MM.1S (cell line): ENCODE measurements around the gene CPNE2.
"Not testable (repeated sequence)": the region's sequence is repeated elsewhere in the genome, so short reads cannot be mapped to it uniquely, and the experiment has no call there.

ENCODE experiments used
- DNase-seq: peaks from one replicate; pipeline ENCODE4 v3.0.0-alpha.2; 2015
- H2AFZ ChIP-seq: fragments of 300-600 bp; sonication (generic); 2 replicates; pipeline ENCODE4 v1.6.0; 2016; ENCODE audit warnings: antibody characterized with exemption, low read length
- H3F3A ChIP-seq: fragments of 300-600 bp; sonication (generic); 2 replicates; pipeline ENCODE4 v1.6.1; 2016; ENCODE audit warnings: mild to moderate bottlenecking, antibody characterized with exemption, low read length, moderate library complexity, mixed read lengths; ENCODE audit not compliant: insufficient read depth
- H3K27ac ChIP-seq: fragments of 300-600 bp; sonication (generic); 2 replicates; pipeline ENCODE4 v1.5.1; 2016; ENCODE audit warnings: mild to moderate bottlenecking, low read length
- H3K27me3 ChIP-seq: fragments of 300-600 bp; sonication (generic); replicated peaks from 2 replicates; pipeline ENCODE4 v1.6.0; 2016; ENCODE audit warnings: low read length; ENCODE audit not compliant: insufficient read depth
- H3K36me3 ChIP-seq: fragments of 300-600 bp; sonication (generic); replicated peaks from 2 replicates; pipeline ENCODE4 v1.6.1; 2016; ENCODE audit warnings: mild to moderate bottlenecking, low read length, mixed read lengths; ENCODE audit not compliant: insufficient read depth
- H3K4me1 ChIP-seq: fragments of 300-600 bp; sonication (generic); 2 replicates; pipeline ENCODE4 v1.6.1; 2016; ENCODE audit warnings: low read length, mixed read lengths
- H3K4me2 ChIP-seq: fragments of 300-600 bp; sonication (generic); 2 replicates; pipeline ENCODE4 v1.6.0; 2016; ENCODE audit warnings: low read depth, low read length
- H3K4me3 ChIP-seq: fragments of 300-600 bp; sonication (generic); 2 replicates; pipeline ENCODE4 v1.5.1; 2016; ENCODE audit warnings: low read length, mixed read lengths
- H3K79me2 ChIP-seq: fragments of 300-600 bp; sonication (generic); 2 replicates; pipeline ENCODE4 v1.6.1; 2016; ENCODE audit warnings: mixed run types, low read length, mixed read lengths
- H3K9ac ChIP-seq: fragments of 300-600 bp; sonication (generic); 2 replicates; pipeline ENCODE4 v1.6.1; 2016; ENCODE audit warnings: low read length, mixed read lengths
- H3K9me2 ChIP-seq: fragments of 300-600 bp; sonication (generic); replicated peaks from 2 replicates; pipeline ENCODE4 v1.6.1; 2016; ENCODE audit warnings: mild to moderate bottlenecking, low read length, mixed read lengths; ENCODE audit not compliant: insufficient read depth
- H3K9me3 ChIP-seq: fragments of 300-600 bp; sonication (generic); replicated peaks from 2 replicates; pipeline ENCODE4 v1.6.1; 2016; ENCODE audit warnings: mild to moderate bottlenecking, low read length, mixed read lengths; ENCODE audit not compliant: insufficient read depth
- H4K20me1 ChIP-seq: fragments of 300-600 bp; sonication (generic); 2 replicates; pipeline ENCODE4 v1.6.1; 2016; ENCODE audit warnings: mild to moderate bottlenecking, low read length, moderate library complexity, mixed read lengths; ENCODE audit not compliant: insufficient read depth
- EZH2 ChIP-seq: fragments of 300-600 bp; sonication (generic); optimal IDR thresholded peaks from 2 replicates; pipeline ENCODE3; 2017; ENCODE audit warnings: low read depth, mild to moderate bottlenecking, antibody characterized with exemption, low read length, mixed read lengths
- EZH2phosphoT487 ChIP-seq: fragments of 300-600 bp; sonication (generic); IDR thresholded peaks from 2 replicates; pipeline ENCODE4 v1.6.1; 2018; ENCODE audit warnings: antibody characterized with exemption, low read length
- TF ChIP-seq, protein P1 (sequence below): fragments of 300-600 bp; sonication (generic); IDR thresholded peaks from 2 replicates; pipeline ENCODE4 v1.5.1; 2016; ENCODE audit warnings: antibody characterized with exemption, low read length, mixed read lengths

Gene CPNE2

DNA sequence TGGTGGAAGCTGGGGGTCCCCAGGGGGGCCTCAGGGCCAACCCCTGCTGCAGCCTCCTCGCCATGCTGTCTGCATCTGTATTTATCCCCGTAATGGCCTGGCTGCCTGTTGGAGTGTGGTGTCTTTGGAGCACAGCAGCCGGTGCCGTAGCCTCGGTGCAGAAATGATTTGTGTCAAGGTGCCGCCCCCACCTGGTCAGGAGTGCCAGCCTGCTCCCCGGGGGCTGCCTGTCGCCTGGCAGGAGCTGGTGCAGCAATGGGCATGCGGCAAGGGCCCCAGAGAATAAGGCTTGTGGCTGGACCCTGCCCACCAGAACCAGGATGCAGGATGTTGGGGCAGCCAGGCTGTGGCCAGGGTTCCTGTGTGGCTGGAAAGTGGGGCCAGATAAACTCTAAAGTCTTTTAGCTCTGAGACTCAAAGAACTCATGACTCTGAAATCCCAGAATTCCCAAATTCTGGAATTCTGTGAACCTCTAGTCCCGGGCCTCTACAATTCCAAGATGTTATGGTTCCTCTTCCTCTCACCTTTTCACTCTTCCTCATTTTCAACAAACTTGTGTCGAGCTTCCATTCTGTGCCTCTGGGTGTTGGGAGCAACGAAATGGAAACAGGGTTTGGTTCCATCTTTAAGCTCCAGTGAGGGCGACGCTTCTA, 5.9 kb downstream of the CPNE2 start:
- no peak overlapping the region for H3K4me2 ChIP-seq
- no peak for DNase-seq
- H3K9ac ChIP-seq, result no peak overlapping the region

DNA sequence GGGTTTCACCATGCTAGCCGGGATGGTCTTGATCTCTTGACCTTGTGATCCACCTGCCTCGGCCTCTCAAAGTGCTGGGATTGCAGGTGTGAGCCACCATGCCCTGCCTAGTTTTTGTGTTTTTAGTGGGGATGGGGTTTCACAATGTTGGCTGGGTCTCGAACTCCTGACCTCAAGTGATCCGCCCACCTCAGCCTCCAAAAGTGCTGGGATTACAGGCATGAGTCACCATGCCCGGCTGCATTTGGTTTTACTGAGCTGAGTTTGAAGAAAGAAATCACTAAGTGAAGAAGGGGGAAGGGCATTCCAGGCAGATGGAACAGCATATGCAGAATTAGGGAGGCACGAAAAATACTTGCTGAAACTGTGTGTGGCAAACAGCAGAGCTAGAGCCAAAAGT, 7.6 kb downstream of the CPNE2 start:
- H3K27me3 ChIP-seq, H3K36me3 ChIP-seq, H3K4me1 ChIP-seq, H3K79me2 ChIP-seq, H3F3A ChIP-seq, H2AFZ ChIP-seq, H3K9me2 ChIP-seq, H3K4me3 ChIP-seq, DNase-seq, H4K20me1 ChIP-seq, H3K9ac ChIP-seq, H3K4me2 ChIP-seq, H3K9me3 ChIP-seq, H3K27ac ChIP-seq: not testable (repeated sequence)

More for the DNA sequence above, 5.9 kb downstream of the CPNE2 start:
- H3K36me3 ChIP-seq, result no peaks in the 10 kb centered on the region
- no peaks in the 10 kb centered on the region for H3K9me2 ChIP-seq
- no peaks in the 10 kb centered on the region for H3K79me2 ChIP-seq
- H4K20me1 ChIP-seq, result no peaks in the 10 kb centered on the region
- H3K4me3 ChIP-seq, result no peak overlapping the region
- TF ChIP-seq EZH2 (no peak), EZH2phosphoT487 (no peak)
- TF ChIP-seq, protein P1, sequence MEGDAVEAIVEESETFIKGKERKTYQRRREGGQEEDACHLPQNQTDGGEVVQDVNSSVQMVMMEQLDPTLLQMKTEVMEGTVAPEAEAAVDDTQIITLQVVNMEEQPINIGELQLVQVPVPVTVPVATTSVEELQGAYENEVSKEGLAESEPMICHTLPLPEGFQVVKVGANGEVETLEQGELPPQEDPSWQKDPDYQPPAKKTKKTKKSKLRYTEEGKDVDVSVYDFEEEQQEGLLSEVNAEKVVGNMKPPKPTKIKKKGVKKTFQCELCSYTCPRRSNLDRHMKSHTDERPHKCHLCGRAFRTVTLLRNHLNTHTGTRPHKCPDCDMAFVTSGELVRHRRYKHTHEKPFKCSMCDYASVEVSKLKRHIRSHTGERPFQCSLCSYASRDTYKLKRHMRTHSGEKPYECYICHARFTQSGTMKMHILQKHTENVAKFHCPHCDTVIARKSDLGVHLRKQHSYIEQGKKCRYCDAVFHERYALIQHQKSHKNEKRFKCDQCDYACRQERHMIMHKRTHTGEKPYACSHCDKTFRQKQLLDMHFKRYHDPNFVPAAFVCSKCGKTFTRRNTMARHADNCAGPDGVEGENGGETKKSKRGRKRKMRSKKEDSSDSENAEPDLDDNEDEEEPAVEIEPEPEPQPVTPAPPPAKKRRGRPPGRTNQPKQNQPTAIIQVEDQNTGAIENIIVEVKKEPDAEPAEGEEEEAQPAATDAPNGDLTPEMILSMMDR, result no peak
- no peaks in the 10 kb centered on the region for H3K4me1 ChIP-seq
- no peaks in the 10 kb centered on the region for H3F3A ChIP-seq
- no peaks in the 10 kb centered on the region for H3K9me3 ChIP-seq
- no peak overlapping the region for H3K27ac ChIP-seq
- H3K27me3 ChIP-seq, result no peaks in the 10 kb centered on the region
- H2AFZ ChIP-seq, result no peak overlapping the region

DNA sequence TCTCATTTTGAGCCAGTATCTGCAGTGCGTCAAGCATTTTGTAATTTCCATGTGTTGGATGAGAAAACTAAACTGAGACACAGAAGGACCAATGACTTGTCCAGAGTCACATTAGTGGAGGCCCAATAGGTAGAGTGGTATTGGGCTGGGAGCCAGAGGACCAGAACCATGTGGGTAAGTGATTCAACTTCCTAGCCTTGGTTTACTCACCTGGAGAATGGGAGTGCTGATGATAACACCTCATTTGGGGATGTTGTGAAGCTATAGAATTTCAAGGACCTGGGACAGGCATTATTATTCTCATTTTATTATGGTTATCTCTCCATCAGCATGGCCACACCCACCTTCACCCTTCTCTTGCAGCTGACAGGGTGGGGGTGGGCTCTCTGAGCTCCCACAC, 8.1 kb downstream of the CPNE2 start:
- Histone ChIP-seq H3F3A (no peaks in the 10 kb centered on the region), H3K27me3 (no peaks in the 10 kb centered on the region), H3K4me2 (no peak overlapping the region), H3K4me1 (no peaks in the 10 kb centered on the region), H3K79me2 (no peaks in the 10 kb centered on the region), H3K9me3 (no peaks in the 10 kb centered on the region), H3K4me3 (no peak overlapping the region), H3K36me3 (no peaks in the 10 kb centered on the region), H2AFZ (no peak overlapping the region), H3K9ac (no peak overlapping the region), H3K9me2 (no peaks in the 10 kb centered on the region), H3K27ac (no peak overlapping the region), H4K20me1 (no peaks in the 10 kb centered on the region)
- TF ChIP-seq EZH2phosphoT487 (no peak), EZH2 (no peak)
- TF ChIP-seq, protein P1, result no peak
- no peak for DNase-seq
